Measurements from ENCODE around the gene ARV1.
"Not testable (repeated sequence)": the region's sequence is repeated elsewhere in the genome, so short reads cannot be mapped to it uniquely, and the experiment has no call there.

ARV1 gene

DNA sequence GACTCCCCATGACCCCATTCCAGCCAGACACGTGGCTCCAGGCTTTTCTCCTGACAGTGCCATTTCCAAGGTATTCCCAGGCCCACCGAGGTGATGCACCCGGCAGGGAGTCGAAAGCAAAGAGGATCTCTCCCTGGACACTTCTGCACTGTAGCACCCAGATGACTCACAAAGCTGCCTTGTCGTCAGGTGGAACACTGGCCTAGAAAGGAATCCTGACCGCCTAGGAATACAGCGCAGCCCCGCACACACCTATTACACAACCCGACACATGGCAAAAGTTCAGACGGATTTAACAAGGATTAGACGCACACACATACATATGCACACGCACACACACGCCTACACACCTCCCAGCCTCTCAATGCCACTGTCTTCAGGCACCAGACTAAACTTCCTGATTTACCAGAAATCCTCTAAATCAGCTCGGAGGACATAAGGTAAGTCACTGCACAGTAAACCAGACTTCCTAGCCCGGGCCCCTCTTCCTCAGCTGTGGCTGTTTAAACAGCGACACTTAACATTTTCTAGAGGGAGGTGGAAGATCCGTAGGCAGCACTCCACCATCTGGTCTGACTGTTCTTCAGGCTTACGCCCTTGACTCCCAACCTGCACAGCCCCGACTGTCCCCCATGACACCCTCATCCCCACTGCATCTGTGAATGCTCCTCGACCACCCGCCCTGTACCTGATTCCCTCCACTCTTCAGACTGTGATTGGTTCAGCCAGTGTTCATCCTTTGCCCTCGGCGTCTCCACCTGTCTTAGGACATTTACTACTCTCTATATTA lies 48.4 kb downstream of the ARV1 start:
- H4K20me1 ChIP-seq (ENCODE audit: insufficient read depth, low read length), result peaks cover 23% of the 10 kb centered on the region
- H3K9me3 ChIP-seq (ENCODE audit: insufficient read depth, low read length), result no peaks in the 10 kb centered on the region
- H3K4me1 ChIP-seq (ENCODE audit: low read length), result no peaks in the 10 kb centered on the region
- no peak overlapping the region for H3K4me3 ChIP-seq (ENCODE audit: low read length)
- no peak overlapping the region for H3K9ac ChIP-seq (ENCODE audit: low read length)
- no peak overlapping the region for H2AFZ ChIP-seq (ENCODE audit: low read depth, low read length)
- no peaks in the 10 kb centered on the region for H3K27me3 ChIP-seq (ENCODE audit: low read depth, low read length)
- no peak overlapping the region for H3K27ac ChIP-seq (ENCODE audit: low read length)
- H3K4me2 ChIP-seq (ENCODE audit: low read length), result no peak overlapping the region
- no peak for TF ChIP-seq EZH2phosphoT487 (IDR thresholded peaks at IDR 0.05; ENCODE audit: low read depth)
- TF ChIP-seq, protein P1, sequence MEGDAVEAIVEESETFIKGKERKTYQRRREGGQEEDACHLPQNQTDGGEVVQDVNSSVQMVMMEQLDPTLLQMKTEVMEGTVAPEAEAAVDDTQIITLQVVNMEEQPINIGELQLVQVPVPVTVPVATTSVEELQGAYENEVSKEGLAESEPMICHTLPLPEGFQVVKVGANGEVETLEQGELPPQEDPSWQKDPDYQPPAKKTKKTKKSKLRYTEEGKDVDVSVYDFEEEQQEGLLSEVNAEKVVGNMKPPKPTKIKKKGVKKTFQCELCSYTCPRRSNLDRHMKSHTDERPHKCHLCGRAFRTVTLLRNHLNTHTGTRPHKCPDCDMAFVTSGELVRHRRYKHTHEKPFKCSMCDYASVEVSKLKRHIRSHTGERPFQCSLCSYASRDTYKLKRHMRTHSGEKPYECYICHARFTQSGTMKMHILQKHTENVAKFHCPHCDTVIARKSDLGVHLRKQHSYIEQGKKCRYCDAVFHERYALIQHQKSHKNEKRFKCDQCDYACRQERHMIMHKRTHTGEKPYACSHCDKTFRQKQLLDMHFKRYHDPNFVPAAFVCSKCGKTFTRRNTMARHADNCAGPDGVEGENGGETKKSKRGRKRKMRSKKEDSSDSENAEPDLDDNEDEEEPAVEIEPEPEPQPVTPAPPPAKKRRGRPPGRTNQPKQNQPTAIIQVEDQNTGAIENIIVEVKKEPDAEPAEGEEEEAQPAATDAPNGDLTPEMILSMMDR (IDR thresholded peaks at IDR 0.05; ENCODE audit: low read depth, low read length), result no peak
- H3K79me2 ChIP-seq (ENCODE audit: low read length), result peaks cover 17% of the 10 kb centered on the region
- H3K36me3 ChIP-seq (replicated peaks; ENCODE audit: low read depth, low read length), result peaks cover 3% of the 10 kb centered on the region

DNA sequence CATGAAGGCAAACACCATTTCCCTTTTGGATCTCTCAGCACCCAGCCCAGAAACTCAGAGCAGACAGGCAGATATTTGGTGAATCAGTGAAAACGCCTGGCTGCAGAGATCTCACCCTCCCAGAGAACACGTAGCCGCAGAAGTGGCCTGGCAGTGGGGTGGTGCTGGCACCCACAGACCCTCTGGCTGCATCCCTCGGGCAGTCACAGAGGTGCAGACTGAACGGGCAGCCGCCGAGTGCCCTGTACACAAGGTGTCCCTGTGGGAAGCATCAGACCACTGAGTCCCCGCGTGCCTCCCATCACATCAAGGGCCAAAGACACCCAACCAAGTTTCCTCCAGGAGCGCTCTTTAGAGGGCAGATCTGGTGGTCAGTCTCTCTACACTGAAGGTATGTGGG lies 49.1 kb downstream of the ARV1 start:
- Histone ChIP-seq H3K79me2 (ENCODE audit: low read length) (peaks cover 22% of the 10 kb centered on the region), H3K4me2 (ENCODE audit: low read length) (no peak overlapping the region)
- TF ChIP-seq EZH2phosphoT487 (IDR thresholded peaks at IDR 0.05; ENCODE audit: low read depth), result no peak
- TF ChIP-seq, protein P1 (IDR thresholded peaks at IDR 0.05; ENCODE audit: low read depth, low read length), result no peak

DNA sequence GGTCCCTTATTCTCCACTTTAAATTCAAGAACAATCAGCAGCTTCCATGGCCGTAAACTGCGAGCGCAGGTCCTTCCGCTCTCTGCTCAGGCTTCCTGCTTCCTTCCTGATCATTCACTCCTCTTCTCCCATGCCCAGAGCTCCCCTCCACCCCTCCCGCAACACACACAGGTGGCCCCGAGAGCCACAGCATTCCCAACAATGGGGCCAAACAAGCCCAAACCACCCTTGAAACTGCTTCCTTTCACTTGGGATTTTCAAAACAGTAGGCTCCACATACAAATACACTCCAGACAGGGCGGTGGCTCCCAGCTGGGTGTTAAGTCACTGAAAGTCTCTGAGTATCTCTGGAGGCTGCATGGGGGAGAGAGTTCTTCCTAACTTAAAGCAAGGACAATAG lies 49.8 kb downstream of the ARV1 start:
- TF ChIP-seq EZH2phosphoT487 (IDR thresholded peaks at IDR 0.05; ENCODE audit: low read depth), result no peak
- TF ChIP-seq, protein P1 (IDR thresholded peaks at IDR 0.05; ENCODE audit: low read depth, low read length), result no peak
- H3K27ac ChIP-seq (ENCODE audit: low read length), result no peak overlapping the region
- peaks cover 29% of the 10 kb centered on the region for H3K79me2 ChIP-seq (ENCODE audit: low read length)
- peaks cover 31% of the 10 kb centered on the region for H4K20me1 ChIP-seq (ENCODE audit: insufficient read depth, low read length)
- no peak overlapping the region for H2AFZ ChIP-seq (ENCODE audit: low read depth, low read length)
- no peak overlapping the region for H3K4me3 ChIP-seq (ENCODE audit: low read length)
- no peak overlapping the region for H3K4me2 ChIP-seq (ENCODE audit: low read length)
- H3K27me3 ChIP-seq (ENCODE audit: low read depth, low read length), result no peaks in the 10 kb centered on the region
- H3K4me1 ChIP-seq (ENCODE audit: low read length), result no peaks in the 10 kb centered on the region
- H3K9me3 ChIP-seq (ENCODE audit: insufficient read depth, low read length), result no peaks in the 10 kb centered on the region
- H3K36me3 ChIP-seq (replicated peaks; ENCODE audit: low read depth, low read length), result peaks cover 3% of the 10 kb centered on the region
- H3K9ac ChIP-seq (ENCODE audit: low read length), result no peak overlapping the region

More for the DNA sequence above, 49.1 kb downstream of the ARV1 start:
- H4K20me1 ChIP-seq (ENCODE audit: insufficient read depth, low read length), result peaks cover 26% of the 10 kb centered on the region
- H2AFZ ChIP-seq (ENCODE audit: low read depth, low read length), result no peak overlapping the region
- H3K9ac ChIP-seq (ENCODE audit: low read length), result no peak overlapping the region
- H3K36me3 ChIP-seq (replicated peaks; ENCODE audit: low read depth, low read length), result peaks cover 3% of the 10 kb centered on the region
- H3K4me1 ChIP-seq (ENCODE audit: low read length), result no peaks in the 10 kb centered on the region
- H3K27ac ChIP-seq (ENCODE audit: low read length), result no peak overlapping the region
- H3K9me3 ChIP-seq (ENCODE audit: insufficient read depth, low read length), result no peaks in the 10 kb centered on the region
- no peak overlapping the region for H3K4me3 ChIP-seq (ENCODE audit: low read length)
- no peaks in the 10 kb centered on the region for H3K27me3 ChIP-seq (ENCODE audit: low read depth, low read length)

DNA sequence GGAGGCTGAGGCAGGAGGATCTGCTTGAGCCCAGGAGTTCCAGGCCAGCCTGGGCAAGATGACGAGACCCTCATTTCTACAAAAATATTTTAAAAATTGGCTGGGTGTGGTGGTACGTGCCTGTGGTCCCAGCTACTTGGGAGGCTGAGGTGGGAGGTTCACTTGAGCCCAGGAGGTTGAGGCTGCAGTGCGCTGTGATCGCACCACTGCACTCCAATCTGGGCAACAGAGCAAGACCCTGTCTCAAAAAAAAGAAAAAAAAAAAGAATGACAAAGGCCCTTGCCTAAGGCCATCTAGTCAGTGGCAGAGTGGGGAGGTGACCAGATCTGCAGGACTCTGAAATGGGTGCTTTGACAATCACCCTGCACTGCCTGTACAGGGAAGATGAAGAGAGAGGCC lies 50.4 kb downstream of the ARV1 start:
- not testable (repeated sequence) for H3K4me3 ChIP-seq (ENCODE audit: low read length); H3K4me2 ChIP-seq (ENCODE audit: low read length); H3K4me1 ChIP-seq (ENCODE audit: low read length); H3K9ac ChIP-seq (ENCODE audit: low read length); H3K9me3 ChIP-seq (ENCODE audit: insufficient read depth, low read length); H3K36me3 ChIP-seq (replicated peaks; ENCODE audit: low read depth, low read length); H3K27me3 ChIP-seq (ENCODE audit: low read depth, low read length); H3K27ac ChIP-seq (ENCODE audit: low read length); H2AFZ ChIP-seq (ENCODE audit: low read depth, low read length)
- Histone ChIP-seq H3K79me2 (ENCODE audit: low read length) (peaks cover 29% of the 10 kb centered on the region), H4K20me1 (ENCODE audit: insufficient read depth, low read length) (peaks cover 31% of the 10 kb centered on the region)

Measured in OCI-LY3 (cell line).